Pancreas (tissue), 10 donors: ENCODE data around the gene TIPARP. TPM values are rescaled to one million over a fixed set of nuclear protein-coding genes. Genes with fewer than 3 reads are reported as not detected.

Source experiments
- ATAC-seq, 4 donors: fragments of 200-7000 bp; cut with Tn5 transposase; one replicate each; pipeline versions ENCODE4 v1.8.0 to v1.9.1; 2020; ENCODE audit warnings: mild to moderate bottlenecking in 4 of 4, moderate library complexity in 4 of 4
- DNase-seq, 6 donors: peaks; one replicate each; pipeline ENCODE4 v3.0.0-alpha.2; 2020
- FAIRE-seq: peaks from 2 replicates; lab custom pipeline; 2012; peaks lifted over from hg19 to GRCh38; lab: Jason Lieb, UNC
- H3K27ac ChIP-seq, 4 donors: fragments of 200-600 bp; sonication (generic); 1 replicate in 3 of 4; 2 replicates in 1 of 4; pipeline versions ENCODE4 v1.5.0 to v1.8.0; 2020
- H3K27me3 ChIP-seq, 4 donors: fragments of 200-600 bp; one replicate each; pipeline ENCODE4 v1.8.0; 2021
- H3K36me3 ChIP-seq, 3 donors: fragments of 200-600 bp; sonication (generic) in 1 of 3; one replicate each; pipeline versions ENCODE4 v1.5.0 to v1.8.0; 2020 to 2021
- H3K4me1 ChIP-seq, 3 donors: fragments of 200-600 bp; one replicate each; pipeline ENCODE4 v1.8.0; 2021
- H3K4me3 ChIP-seq, 4 donors: fragments of 200-600 bp; sonication (generic) in 2 of 4; one replicate each; pipeline versions ENCODE4 v1.5.0 to v1.8.0; 2020 to 2021
- H3K9me3 ChIP-seq, 4 donors: fragments of 200-600 bp; one replicate each; pipeline ENCODE4 v1.8.0; 2021
- CTCF ChIP-seq, 4 donors: fragments of 200-600 bp; sonication (generic) in 3 of 4; IDR thresholded peaks; one replicate each; pipeline versions ENCODE4 v1.5.0 to v1.8.0; 2021; ENCODE audit warnings: antibody characterized with exemption in 4 of 4
- WGBS, 2 donors: extraction: QIAGEN DNeasy Blood & Tissue Kit; methylation state at CpG; one replicate each; pipeline ENCODE4 v1.1.7; 2013; 5-methylcytosine and 5-hydroxymethylcytosine counted together
- intact Hi-C, 3 donors: fragments of 100-400 bp; cut with DNase I; formaldehyde crosslinking; loops; one replicate each; pipeline versions ENCODE4 v1.11.1 to v1.14.2; 2022
- polyA plus RNA-seq, 2 donors: library from polyadenylated mRNA; stranded (reverse); fragments of 200-250 nt; gene quantifications; one replicate each; pipeline ENCODE4 v1.2.3, GENCODE V29; 2013
- total RNA-seq, 6 donors: library from RNA; stranded (reverse); fragmentation: NEBNext Ultra II Directional in 4 of 6; extraction: Animal tissue kit (Norgen Biotek cat#: 25700) in 4 of 6; gene quantifications; one replicate each; pipeline versions ENCODE4 v1.2.1 to v1.2.4, GENCODE V29; 2021 to 2023
- donor health status: healthy with polysubstance abuse.
- donor health status: DM: no; HTN: no; CAD: no; lungs with moderate emphysema.
- donor health status: DM: no; HTN: no; CAD: no.
- donor health status: control.
- donor health status: control.
- donor health status: Bipolar disorder and iron deficiency.
- donor health status: DM: yes; HTN: yes; CAD: no.
- donor health status: DM: no; HTN: no; CAD: no.
- donor health status: DM: no; HTN: no; CAD: no.
- donor health status: DM: yes; HTN: yes; CAD: no.

TIPARP gene
- total and polyA plus RNA-seq, 8 donors, result 6.0 to 15.0 (median 10.1) TPM

GRCh38 chr3:156655819-156656550 lies 18.4 kb upstream of the TIPARP start:
- FAIRE-seq, result no peak
- no peak for DNase-seq
- Histone ChIP-seq H3K4me1 (no peaks in the 10 kb centered on the region), H3K4me3 (no peak overlapping the region), H3K27me3 (no peaks in the 10 kb centered on the region), H3K27ac (no peak overlapping the region), H3K9me3 (no peaks in the 10 kb centered on the region), H3K36me3 (no peaks in the 10 kb centered on the region)
- WGBS, 2 donors, result 75 to 85% methylated on average over 5 of the region's 5 CpGs
- intact Hi-C loops, result no loop called here
- TF ChIP-seq CTCF (IDR thresholded peaks at IDR 0.05), result no peak
- no peak for ATAC-seq

- DNase-seq (no peak), FAIRE-seq (no peak), ATAC-seq (no peak)
- WGBS, 2 donors, result 89 to 98% methylated on average over 2 of the region's 2 CpGs
- H3K27me3 ChIP-seq, result no peaks in the 10 kb centered on the region
- H3K9me3 ChIP-seq, result no peaks in the 10 kb centered on the region
- no peak overlapping the region for H3K4me3 ChIP-seq
- intact Hi-C loops, result no loop called here
- TF ChIP-seq CTCF (IDR thresholded peaks at IDR 0.05), result no peak
- no peaks in the 10 kb centered on the region for H3K36me3 ChIP-seq
- H3K27ac ChIP-seq, result no peak overlapping the region
- no peaks in the 10 kb centered on the region for H3K4me1 ChIP-seq
Observed at GRCh38 chr3:156657440-156657839, 16.9 kb upstream of the TIPARP start.

- ATAC-seq (no peak), FAIRE-seq (no peak), DNase-seq (no peak)
- no peak for TF ChIP-seq CTCF (IDR thresholded peaks at IDR 0.05)
- Histone ChIP-seq H3K9me3 (no peaks in the 10 kb centered on the region), H3K4me1 (no peaks in the 10 kb centered on the region), H3K27me3 (no peaks in the 10 kb centered on the region), H3K4me3 (no peak overlapping the region), H3K27ac (no peak overlapping the region), H3K36me3 (no peaks in the 10 kb centered on the region)
- intact Hi-C loops, result no loop called here
- 89 to 91% methylated on average over 4 of the region's 4 CpGs for WGBS, 2 donors
Observed at GRCh38 chr3:156657862-156658731, 16.3 kb upstream of the TIPARP start.

- WGBS, 2 donors, result 70 to 79% methylated on average over 1 of the region's 1 CpG
- no peaks in the 10 kb centered on the region for H3K4me1 ChIP-seq
- no peak for FAIRE-seq
- H3K36me3 ChIP-seq, result no peaks in the 10 kb centered on the region
- H3K27ac ChIP-seq, result no peak overlapping the region
- no peaks in the 10 kb centered on the region for H3K9me3 ChIP-seq
- no peak for TF ChIP-seq CTCF (IDR thresholded peaks at IDR 0.05)
- no peak for DNase-seq
- intact Hi-C loops, result no loop called here
- ATAC-seq, result no peak
- no peak overlapping the region for H3K4me3 ChIP-seq
- H3K27me3 ChIP-seq, result no peaks in the 10 kb centered on the region
Observed at GRCh38 chr3:156658732-156659090, 15.7 kb upstream of the TIPARP start.

GRCh38 chr3:156659260-156659659 lies 15.1 kb upstream of the TIPARP start:
- intact Hi-C loops, result no loop called here
- no peak overlapping the region for H3K4me3 ChIP-seq
- no peaks in the 10 kb centered on the region for H3K9me3 ChIP-seq
- H3K27me3 ChIP-seq, result no peaks in the 10 kb centered on the region
- FAIRE-seq (no peak), ATAC-seq (no peak), DNase-seq (no peak)
- no peak overlapping the region for H3K27ac ChIP-seq
- no peak for TF ChIP-seq CTCF (IDR thresholded peaks at IDR 0.05)
- H3K4me1 ChIP-seq, result peaks cover 0 to 1% (median 0%) of the 10 kb centered on the region in 3 donors
- H3K36me3 ChIP-seq, result no peaks in the 10 kb centered on the region
